ENCODE measurements around the gene WHRN.

The WHRN gene

DNA sequence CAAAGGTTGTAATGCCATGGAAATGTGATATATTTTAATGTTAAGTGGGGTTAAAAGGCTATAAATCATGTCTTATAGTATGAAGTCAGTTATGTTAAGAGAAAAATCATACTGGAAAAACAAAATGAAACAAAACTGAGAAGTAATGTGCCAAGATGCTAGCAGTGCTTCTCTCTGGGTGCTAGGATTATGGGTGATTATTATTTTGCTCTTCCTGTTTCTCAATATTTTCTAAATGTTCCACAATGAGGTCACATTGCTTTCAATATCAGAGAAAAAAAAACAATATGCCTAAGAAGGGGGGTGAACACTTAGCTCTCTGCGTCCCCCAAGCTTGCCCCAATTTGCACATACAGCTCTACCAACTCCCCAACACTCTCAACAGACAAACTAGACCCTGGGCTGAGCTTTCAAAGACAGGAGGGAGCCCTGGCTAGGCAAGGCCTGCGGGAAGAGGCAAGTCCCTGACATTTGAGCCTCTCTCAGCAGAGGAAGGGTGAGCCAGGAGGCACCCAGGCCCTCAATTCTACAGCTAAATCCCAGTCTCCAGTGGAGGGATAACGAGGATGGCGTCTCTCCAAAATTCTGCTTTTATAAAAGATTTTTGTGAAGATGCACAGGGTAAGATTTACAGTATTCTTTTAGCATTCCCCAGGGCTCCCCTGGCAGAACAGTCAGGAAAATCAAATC lies 24.4 kb downstream of the WHRN start:
- peaks cover 23% of the 10 kb centered on the region for H3K4me1 Mint-ChIP-seq
- CTCF ChIA-PET = interaction anchor here (0.8 kb wide), 1 partner anchor 19 kb away, joined by 3 read pairs; no protein-coding TSS in a partner anchor
- DNase-seq = no peak
- H3K36me3 Mint-ChIP-seq = no peaks in the 10 kb centered on the region
- H3K9me3 Mint-ChIP-seq = no peaks in the 10 kb centered on the region
- no peak overlapping the region for H3K27ac Mint-ChIP-seq
- H3K4me3 Mint-ChIP-seq = no peak overlapping the region
- peaks cover 28% of the 10 kb centered on the region for H3K27me3 Mint-ChIP-seq

- no peak overlapping the region for H3K27ac Mint-ChIP-seq
- H3K27me3 Mint-ChIP-seq = peaks cover 29% of the 10 kb centered on the region
- no peak for DNase-seq
- H3K9me3 Mint-ChIP-seq = no peaks in the 10 kb centered on the region
- no peaks in the 10 kb centered on the region for H3K36me3 Mint-ChIP-seq
- no peak overlapping the region for H3K4me3 Mint-ChIP-seq
- peaks cover 21% of the 10 kb centered on the region for H3K4me1 Mint-ChIP-seq
- CTCF ChIA-PET = interaction anchor here (1.6 kb wide), 1 partner anchor 9 kb away, joined by 4 read pairs; no protein-coding TSS in a partner anchor
Observed at GRCh38 chr9:114478871-114479270, 26.4 kb downstream of the WHRN start.

- Mint-ChIP-seq H3K36me3 (no peaks in the 10 kb centered on the region), H3K27ac (no peak overlapping the region), H3K9me3 (no peaks in the 10 kb centered on the region), H3K4me1 (peaks cover 21% of the 10 kb centered on the region), H3K27me3 (peaks cover 28% of the 10 kb centered on the region), H3K4me3 (no peak overlapping the region)
- CTCF ChIA-PET = interaction anchor here (0.6 to 1.6 kb wide), 2 partner anchors 10 to 69 kb away, joined by 3 to 4 read pairs; no protein-coding TSS in a partner anchor
- DNase-seq = no peak
Observed at GRCh38 chr9:114478459-114478858, 26.8 kb downstream of the WHRN start.

GRCh38 chr9:114477642-114478041 lies 27.6 kb downstream of the WHRN start:
- Mint-ChIP-seq H3K27ac (no peak overlapping the region), H3K27me3 (peaks cover 26% of the 10 kb centered on the region), H3K36me3 (no peaks in the 10 kb centered on the region), H3K4me1 (peaks cover 21% of the 10 kb centered on the region), H3K9me3 (no peaks in the 10 kb centered on the region), H3K4me3 (no peak overlapping the region)
- no peak for DNase-seq
- CTCF ChIA-PET = interaction anchor here (0.6 to 1.6 kb wide), 3 partner anchors 11 to 176 kb away, joined by 3 to 4 read pairs (median 3); no protein-coding TSS in a partner anchor

DNA sequence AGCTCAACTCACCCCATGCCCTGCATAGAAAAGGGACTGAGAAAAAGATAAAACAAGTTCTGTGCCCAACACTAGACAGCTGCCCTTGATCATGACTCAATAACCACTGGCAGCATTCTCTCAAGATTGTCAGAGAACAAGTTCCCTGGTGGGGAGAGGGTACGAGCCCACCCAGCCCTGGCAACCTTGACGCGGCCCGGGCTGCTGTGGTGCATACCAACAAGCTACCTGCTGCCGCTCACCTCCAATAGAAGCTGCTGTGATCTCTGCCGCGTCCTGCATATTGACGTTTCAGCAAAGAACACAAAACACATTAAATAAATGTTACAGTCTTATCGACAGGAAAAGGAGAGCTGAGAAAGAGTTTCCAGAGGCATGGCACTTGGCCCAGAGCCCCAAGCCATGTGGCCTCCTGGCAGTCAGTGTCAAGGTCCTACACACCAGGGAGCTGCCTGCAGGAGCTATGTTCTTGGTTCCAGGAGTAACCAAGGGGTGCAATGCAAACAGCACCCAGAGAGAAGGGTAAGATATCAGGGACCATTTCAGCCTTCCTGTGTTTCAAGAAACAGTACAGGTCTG lies 28.3 kb downstream of the WHRN start:
- CTCF ChIA-PET = interaction anchor here (0.6 to 2.1 kb wide), 4 partner anchors 11 to 177 kb away, joined by 3 to 5 read pairs (median 3); no protein-coding TSS in a partner anchor
- no peak overlapping the region for H3K27ac Mint-ChIP-seq
- H3K27me3 Mint-ChIP-seq = peaks cover 20% of the 10 kb centered on the region
- H3K36me3 Mint-ChIP-seq = no peaks in the 10 kb centered on the region
- DNase-seq = no peak
- H3K4me1 Mint-ChIP-seq = peaks cover 21% of the 10 kb centered on the region
- no peak overlapping the region for H3K4me3 Mint-ChIP-seq
- no peaks in the 10 kb centered on the region for H3K9me3 Mint-ChIP-seq

- DNase-seq = no peak
- H3K36me3 Mint-ChIP-seq = no peaks in the 10 kb centered on the region
- CTCF ChIA-PET = interaction anchor here (0.6 to 2.1 kb wide), 5 partner anchors 12 to 176 kb away, joined by 3 to 5 read pairs (median 3); no protein-coding TSS in a partner anchor
- peaks cover 15% of the 10 kb centered on the region for H3K27me3 Mint-ChIP-seq
- H3K4me1 Mint-ChIP-seq = peaks cover 12% of the 10 kb centered on the region
- no peak overlapping the region for H3K4me3 Mint-ChIP-seq
- H3K27ac Mint-ChIP-seq = no peak overlapping the region
- H3K9me3 Mint-ChIP-seq = no peaks in the 10 kb centered on the region
Observed at GRCh38 chr9:114475412-114476135, 29.7 kb downstream of the WHRN start.

DNA sequence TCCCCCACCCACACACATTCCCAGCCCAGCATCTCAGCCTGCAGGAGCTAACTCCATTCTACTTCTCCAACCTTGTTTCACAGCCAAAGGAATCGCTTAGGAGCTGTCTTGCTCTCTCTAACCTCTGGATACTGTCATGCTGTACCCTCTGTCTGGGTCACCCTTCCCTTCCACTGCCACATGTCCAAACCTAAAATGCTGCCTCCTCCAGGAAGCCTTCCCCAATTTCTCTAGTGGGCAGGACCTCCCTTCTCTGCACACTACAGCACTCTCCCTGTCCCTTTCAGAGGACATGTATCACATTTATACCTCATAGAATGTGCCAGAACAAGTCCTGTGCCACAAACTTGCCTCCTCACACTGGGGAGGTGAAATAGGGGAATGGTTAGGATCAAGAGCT lies 30.8 kb downstream of the WHRN start:
- no peak for DNase-seq
- CTCF ChIA-PET = interaction anchor here (1.0 to 1.6 kb wide), 3 partner anchors 11 to 69 kb away, joined by 3 to 5 read pairs (median 4); no protein-coding TSS in a partner anchor
- Mint-ChIP-seq H3K4me3 (no peak overlapping the region), H3K4me1 (peaks cover 12% of the 10 kb centered on the region), H3K27ac (no peak overlapping the region), H3K27me3 (peaks cover 23% of the 10 kb centered on the region), H3K9me3 (no peaks in the 10 kb centered on the region), H3K36me3 (no peaks in the 10 kb centered on the region)

DNA sequence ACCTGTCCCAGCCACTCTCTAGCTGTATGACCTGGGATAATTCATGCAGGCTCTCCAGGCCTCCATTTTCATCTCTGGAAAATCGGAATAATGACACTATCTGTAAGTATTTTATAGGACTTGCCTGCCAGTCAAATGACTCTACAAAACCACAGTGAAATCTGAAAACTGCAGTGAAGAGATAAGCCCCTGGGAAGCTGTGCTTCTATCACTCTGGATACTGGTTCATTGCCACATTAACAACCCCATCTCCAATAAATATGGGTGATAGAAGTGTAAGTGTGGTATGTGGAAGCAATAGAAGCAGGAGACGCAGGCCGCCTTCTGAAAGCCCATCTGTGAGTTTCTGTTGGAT lies 31.8 kb downstream of the WHRN start:
- Mint-ChIP-seq H3K4me3 (no peak overlapping the region), H3K27ac (no peak overlapping the region), H3K9me3 (no peaks in the 10 kb centered on the region), H3K4me1 (peaks cover 12% of the 10 kb centered on the region), H3K27me3 (peaks cover 21% of the 10 kb centered on the region), H3K36me3 (no peaks in the 10 kb centered on the region)
- CTCF ChIA-PET = interaction anchor here (1.6 kb wide), 1 partner anchor 12 kb away, joined by 5 read pairs; no protein-coding TSS in a partner anchor
- DNase-seq = no peak

- Mint-ChIP-seq H3K9me3 (no peaks in the 10 kb centered on the region), H3K27me3 (peaks cover 17% of the 10 kb centered on the region), H3K4me1 (peaks cover 12% of the 10 kb centered on the region), H3K4me3 (no peak overlapping the region), H3K36me3 (no peaks in the 10 kb centered on the region), H3K27ac (no peak overlapping the region)
- no peak for DNase-seq
- CTCF ChIA-PET = interaction anchor here (1.6 kb wide), 1 partner anchor 13 kb away, joined by 5 read pairs; no protein-coding TSS in a partner anchor
Observed at GRCh38 chr9:114472765-114473446, 32.4 kb downstream of the WHRN start.

- CTCF ChIA-PET = interaction anchor here (1.5 kb wide), 1 partner anchor 182 kb away, joined by 3 read pairs; no protein-coding TSS in a partner anchor
- Mint-ChIP-seq H3K27ac (no peak overlapping the region), H3K4me3 (no peak overlapping the region), H3K9me3 (no peaks in the 10 kb centered on the region), H3K27me3 (peaks cover 21% of the 10 kb centered on the region), H3K36me3 (no peaks in the 10 kb centered on the region), H3K4me1 (peaks cover 12% of the 10 kb centered on the region)
- no peak for DNase-seq
Observed at GRCh38 chr9:114471157-114471556, 34.1 kb downstream of the WHRN start.

DNA sequence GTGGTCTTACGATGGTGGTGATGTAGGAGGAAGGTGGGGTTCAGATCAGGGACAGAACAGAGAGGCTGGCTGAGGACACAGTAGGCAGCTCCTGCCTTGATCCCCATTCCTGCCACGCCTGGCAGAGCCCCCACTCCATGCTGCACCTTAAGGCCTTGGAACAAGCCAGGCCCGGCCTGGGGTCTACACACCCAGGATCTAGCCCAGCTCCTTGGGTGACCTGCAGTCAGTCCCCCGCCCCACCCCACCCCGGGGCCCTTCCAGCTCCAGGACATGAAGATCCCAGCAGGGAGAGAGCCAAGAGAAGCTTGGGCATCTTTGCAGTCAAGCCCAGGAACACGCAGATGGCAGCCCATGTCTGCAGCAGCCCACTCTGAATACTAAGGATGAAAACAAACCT lies 34.7 kb downstream of the WHRN start:
- Mint-ChIP-seq H3K9me3 (no peaks in the 10 kb centered on the region), H3K36me3 (no peaks in the 10 kb centered on the region), H3K4me3 (no peak overlapping the region), H3K27ac (no peak overlapping the region), H3K27me3 (peaks cover 19% of the 10 kb centered on the region), H3K4me1 (peaks cover 8% of the 10 kb centered on the region)
- no peak for DNase-seq
- CTCF ChIA-PET = interaction anchor here (1.5 kb wide), 1 partner anchor 183 kb away, joined by 3 read pairs; no protein-coding TSS in a partner anchor

DNA sequence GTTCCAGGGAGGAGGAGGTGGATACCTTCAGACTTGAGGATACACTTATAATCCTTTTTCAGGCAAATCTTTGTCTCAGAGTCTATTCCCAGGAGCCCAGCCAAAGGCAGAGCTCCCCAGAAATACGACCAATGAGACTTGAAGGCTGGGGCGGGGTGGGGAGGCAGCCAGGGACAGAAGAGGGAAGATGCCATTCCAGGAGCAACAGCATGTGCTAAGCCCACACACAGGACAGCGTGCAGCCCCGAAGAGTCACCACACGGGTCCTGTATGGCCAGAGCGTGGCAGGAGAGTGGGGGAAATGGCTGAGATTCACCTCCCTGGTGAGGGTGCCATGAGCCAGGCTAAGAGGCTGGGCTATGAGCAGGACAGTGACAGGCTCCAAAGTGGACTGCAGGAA lies 35.2 kb downstream of the WHRN start:
- Mint-ChIP-seq H3K36me3 (no peaks in the 10 kb centered on the region), H3K4me1 (peaks cover 4% of the 10 kb centered on the region), H3K27ac (no peak overlapping the region), H3K27me3 (peaks cover 17% of the 10 kb centered on the region), H3K4me3 (no peak overlapping the region), H3K9me3 (no peaks in the 10 kb centered on the region)
- CTCF ChIA-PET = interaction anchor here (1.5 kb wide), 1 partner anchor 183 kb away, joined by 3 read pairs; no protein-coding TSS in a partner anchor
- no peak for DNase-seq

DNA sequence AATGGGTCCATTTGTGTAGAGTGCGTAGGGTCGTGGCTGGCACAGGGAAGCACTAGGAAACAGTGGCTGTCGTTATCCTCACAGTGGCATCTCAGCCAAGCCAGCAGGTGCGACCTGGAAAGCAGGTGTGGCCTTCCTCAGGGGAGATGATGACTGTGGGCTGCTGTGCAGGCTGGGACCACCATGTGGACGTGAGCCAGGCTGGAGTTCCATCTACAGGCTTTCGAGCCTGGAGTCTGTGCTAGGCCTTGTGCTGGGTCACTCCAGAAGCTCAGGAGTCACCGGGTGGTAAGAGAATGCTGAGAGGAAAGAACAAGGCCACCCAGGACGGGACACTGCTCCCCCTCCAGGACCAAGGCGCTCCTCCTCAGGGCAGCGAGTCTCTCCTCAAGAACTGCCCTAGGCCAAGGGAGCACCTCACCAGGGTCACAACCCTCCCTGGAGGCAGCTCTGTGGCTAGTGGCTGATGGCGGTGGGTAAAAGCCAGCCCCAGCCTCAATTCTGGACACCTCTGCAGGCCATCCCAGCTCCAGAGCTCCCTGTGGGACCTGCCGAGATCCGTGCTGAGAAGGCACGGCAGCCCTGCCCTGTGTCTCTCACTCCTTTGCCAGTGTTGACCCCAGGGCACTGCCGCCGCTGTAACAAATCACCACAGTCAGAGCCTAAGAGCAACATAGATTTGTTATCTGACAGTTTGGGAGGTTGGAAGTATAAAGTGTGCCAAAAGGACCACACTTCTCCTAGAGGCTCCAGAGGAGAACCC lies 36.0 kb downstream of the WHRN start:
- Mint-ChIP-seq H3K36me3 (no peaks in the 10 kb centered on the region), H3K27me3 (peaks cover 17% of the 10 kb centered on the region), H3K4me3 (no peak overlapping the region), H3K4me1 (no peaks in the 10 kb centered on the region), H3K27ac (no peak overlapping the region), H3K9me3 (no peaks in the 10 kb centered on the region)
- DNase-seq = no peak
- CTCF ChIA-PET = no interaction called here

Measured in activated naive CD4-positive, alpha-beta T cell treated with anti-CD3 and anti-CD28 coated beads, Interleukin-2, amount 10 ng/mL, durations not matched to agents 7 days and 5 days (primary cell).